HG03135 (cell line): ENCODE measurements around the gene CRKL.
"Not testable (repeated sequence)": the region's sequence is repeated elsewhere in the genome, so short reads cannot be mapped to it uniquely, and the experiment has no call there.

ENCODE experiments used
- ATAC-seq: cut with Tn5 transposase; IDR thresholded peaks from one replicate; pipeline ENCODE4 v1.9.1; 2021; ENCODE audit warnings: mild to moderate bottlenecking, moderate library complexity; ENCODE audit not compliant: unreplicated experiment

Gene CRKL, protein sequence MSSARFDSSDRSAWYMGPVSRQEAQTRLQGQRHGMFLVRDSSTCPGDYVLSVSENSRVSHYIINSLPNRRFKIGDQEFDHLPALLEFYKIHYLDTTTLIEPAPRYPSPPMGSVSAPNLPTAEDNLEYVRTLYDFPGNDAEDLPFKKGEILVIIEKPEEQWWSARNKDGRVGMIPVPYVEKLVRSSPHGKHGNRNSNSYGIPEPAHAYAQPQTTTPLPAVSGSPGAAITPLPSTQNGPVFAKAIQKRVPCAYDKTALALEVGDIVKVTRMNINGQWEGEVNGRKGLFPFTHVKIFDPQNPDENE

DNA sequence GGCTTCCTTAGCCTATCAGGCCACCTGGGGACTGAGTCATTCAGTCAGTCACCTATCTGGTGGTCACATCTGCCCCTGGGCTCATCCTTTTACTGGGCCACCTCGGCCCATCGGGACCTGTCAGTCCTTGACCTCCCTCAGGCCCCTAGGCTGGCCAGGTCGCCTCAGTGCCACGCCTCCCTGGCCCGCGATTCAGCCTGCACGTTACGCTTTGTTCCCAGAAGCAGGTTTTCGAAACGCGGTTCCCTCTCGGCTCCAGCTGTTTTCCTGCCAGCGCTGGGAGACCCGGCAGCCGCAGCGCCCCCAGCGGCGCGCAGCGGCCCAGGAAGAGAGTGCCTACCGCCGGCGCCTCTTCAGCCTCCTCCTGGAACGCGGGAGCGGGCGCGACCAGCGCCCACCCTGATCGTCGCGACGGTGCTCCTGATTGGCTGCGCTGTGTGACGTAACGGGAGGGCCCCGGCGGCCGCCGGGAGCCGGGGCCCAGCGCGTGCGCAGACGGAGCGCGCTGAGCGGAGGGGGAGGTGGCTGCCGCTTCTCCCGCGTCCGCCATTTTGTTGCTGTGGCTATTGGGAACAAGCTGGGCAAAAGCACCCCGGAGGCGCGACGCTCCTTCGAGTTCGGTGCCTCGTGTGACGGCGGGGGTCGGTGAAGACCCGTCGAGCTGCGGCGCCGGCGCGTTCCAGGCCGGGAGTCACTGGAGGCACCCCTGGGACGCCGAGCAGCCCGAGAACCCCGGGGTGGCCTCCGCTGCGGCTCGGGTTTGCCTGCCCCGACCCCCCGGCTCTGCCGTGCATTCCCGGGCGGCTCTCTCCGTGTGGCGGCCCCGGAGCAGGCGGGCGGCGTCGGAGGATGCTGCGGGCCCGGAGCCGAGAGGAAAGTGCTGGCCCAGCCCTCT lies at the start of gene CRKL:
TSS of gene CRKL (plus strand) at position 492 of the 895 bp plus-strand sequence. CDS start 528 bp downstream, outside the sequence.
- ATAC-seq = peak; percentile 88

DNA sequence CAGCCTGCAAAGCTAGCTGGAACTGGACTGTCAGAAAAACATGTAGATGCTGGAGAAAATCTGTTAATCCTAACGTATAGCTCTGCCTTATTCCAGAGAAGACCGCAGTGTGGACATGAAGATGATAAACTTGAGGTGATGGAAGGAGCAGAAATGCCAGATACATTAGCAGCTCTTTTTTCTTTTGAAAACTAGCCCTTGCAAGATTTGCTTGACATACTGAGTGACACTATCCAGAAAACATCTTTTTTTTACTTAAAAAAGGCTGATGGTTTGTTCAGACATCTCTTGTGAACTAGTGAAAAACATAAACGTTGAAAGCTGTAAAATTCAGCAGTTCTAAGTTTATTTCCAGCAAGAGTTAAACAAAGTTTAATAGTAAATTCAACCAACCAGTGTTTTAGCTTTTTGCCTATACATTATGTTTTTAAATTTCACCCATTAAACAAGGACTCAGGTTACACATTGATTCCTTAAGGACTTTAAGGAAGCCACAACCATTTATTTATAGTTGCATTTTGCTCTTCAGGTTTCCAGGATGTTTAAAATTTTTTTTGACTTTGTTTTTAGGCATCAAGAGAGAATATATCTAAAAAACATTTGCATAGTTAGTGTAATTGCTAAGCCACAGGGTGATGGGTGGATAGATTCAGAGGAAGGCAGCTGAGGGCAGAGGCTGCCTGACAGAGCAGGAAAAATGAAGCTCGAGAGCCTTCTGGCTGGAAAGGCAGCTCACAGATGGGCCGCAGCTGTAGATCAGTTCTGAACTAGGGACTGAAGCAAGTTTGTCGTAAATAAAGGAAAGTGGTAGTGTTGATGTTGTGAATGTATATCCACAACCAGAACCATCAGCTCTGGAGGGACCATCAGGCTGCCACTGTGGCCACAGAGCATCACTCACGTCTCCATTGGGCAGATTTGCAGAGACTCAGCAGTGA lies 48.9 kb upstream of the CRKL start:
- ATAC-seq = no peak

- no peak for ATAC-seq
Observed at GRCh38 chr22:20869234-20869633, 48.0 kb upstream of the CRKL start.

DNA sequence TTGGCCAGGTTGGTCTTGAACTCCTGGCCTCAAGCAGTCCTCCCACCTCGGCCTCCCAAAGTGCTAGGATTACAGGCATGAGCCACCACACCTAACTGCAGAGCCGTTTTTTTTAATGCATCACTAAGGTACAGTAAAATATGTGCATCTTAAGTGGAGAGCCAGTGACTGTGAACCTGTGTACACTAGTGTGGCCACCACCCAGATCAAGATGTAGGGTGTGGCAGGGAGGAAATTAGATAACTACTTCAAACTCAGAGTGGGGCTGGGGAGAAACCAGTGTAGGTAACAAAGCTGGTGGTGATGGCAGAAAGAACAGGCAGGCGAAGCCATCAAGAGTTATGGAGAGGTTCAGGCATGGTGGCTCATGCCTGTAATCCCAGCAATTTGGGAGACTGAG lies 44.0 kb upstream of the CRKL start:
- no peak for ATAC-seq

GRCh38 chr22:20875296-20875695 lies 41.9 kb upstream of the CRKL start:
- ATAC-seq = no peak

GRCh38 chr22:20877715-20878114 lies 39.5 kb upstream of the CRKL start:
- ATAC-seq = no peak

DNA sequence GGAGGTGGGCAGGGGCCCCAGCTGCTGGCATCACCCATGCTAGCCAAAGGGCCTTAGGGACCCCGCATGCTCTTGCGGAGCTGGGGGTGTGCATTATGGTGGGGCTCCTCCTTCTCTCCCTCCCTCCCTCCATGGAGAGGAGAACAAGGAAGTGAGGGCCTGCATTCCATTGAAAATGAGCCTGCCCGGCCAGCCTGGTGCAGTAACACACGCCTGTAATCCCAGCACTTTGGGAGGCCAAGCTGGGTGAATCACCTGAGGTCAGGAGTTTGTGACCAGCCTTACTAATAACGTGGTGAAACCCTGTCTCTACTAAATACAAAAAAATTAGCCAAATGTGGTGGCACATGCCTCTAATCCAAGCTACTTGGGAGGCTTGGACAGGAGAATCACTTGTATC lies 36.0 kb upstream of the CRKL start:
- no peak for ATAC-seq

DNA sequence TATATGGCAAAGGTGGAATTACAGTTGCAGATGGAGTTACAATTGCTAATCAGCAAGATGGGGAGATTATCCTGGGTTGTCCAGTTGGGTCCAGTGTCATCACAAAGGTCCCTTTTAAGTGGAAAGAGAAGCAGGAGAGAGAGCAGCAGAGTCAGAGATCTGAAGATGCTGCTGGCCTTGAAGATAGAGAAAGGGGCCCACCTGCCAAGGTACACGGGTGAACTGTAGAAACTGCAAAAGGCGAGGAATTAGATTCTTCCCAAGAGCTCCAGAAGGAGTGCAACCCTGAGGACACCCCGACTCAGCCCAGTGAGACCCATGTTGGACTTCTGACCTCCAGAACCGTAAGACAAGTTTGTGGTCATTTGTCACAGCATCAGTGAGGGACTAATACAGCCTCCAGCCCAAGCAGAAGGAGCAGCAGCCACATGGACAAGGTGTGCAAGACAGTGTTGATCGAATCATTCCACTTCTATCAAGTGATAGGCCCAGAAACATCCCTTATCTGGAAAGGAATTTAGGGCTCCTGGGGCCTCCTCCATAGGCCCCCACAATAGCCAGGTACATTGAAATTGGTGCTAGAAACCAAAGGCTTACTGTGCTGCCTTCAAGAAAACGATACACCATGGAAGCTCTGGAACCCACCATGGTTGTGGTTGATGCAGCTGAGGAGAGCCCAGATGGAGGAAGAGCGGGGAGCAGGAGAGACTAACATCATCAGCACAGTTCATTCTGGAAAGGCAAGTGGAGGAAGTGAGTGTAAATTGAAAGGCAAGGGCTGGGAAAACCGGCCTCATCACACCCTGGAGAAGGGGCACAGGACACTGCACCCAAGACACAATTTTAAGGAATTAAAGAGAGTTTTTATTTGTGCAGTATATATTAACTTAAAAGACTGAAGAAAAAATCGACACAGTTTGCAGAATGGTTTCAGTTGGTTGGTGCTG lies 35.1 kb upstream of the CRKL start:
- ATAC-seq = no peak

DNA sequence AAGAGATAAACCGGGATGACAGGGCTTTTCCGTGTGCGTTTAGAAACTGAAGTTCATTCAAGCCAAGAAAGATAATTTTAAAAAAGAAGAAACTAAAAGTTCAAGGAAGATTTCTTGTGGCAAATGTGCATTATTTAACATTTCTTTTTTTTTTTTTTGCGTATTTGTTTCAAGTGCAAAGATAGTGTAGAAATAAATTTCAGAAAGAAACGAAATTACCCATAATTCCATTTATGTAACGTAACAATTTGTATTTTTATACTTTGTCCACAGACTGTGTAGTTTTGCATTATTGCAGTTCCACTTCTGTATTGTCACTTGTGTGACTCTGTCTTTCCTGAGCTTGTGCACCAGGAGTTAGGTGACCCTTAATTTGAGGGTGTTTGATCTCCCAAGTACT lies 34.4 kb upstream of the CRKL start:
- ATAC-seq = no peak

GRCh38 chr22:20884454-20884853 lies 32.8 kb upstream of the CRKL start:
- ATAC-seq = no peak

- ATAC-seq = no peak
Observed at GRCh38 chr22:20885017-20885556, 32.1 kb upstream of the CRKL start.

- ATAC-seq = no peak
Observed at GRCh38 chr22:20885557-20886323, 31.5 kb upstream of the CRKL start.

DNA sequence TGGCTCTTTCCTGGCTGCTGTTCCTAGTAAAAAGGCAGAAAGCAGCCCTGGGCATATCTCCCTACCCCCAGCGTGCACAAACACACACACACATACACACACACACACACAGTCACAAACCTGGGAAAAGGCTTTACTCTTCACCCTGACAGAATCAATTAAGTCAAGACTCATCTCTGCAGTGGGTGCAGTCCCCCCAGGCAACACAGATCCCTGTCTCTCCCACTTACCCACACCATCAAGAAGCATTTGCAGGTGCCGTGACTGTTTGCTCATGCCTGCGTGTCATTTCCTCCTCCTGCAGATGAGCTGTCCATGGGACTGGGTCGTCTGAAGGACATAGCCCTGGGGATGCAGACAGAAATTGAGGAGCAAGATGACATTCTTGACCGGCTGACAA lies 29.8 kb upstream of the CRKL start:
- no peak for ATAC-seq

DNA sequence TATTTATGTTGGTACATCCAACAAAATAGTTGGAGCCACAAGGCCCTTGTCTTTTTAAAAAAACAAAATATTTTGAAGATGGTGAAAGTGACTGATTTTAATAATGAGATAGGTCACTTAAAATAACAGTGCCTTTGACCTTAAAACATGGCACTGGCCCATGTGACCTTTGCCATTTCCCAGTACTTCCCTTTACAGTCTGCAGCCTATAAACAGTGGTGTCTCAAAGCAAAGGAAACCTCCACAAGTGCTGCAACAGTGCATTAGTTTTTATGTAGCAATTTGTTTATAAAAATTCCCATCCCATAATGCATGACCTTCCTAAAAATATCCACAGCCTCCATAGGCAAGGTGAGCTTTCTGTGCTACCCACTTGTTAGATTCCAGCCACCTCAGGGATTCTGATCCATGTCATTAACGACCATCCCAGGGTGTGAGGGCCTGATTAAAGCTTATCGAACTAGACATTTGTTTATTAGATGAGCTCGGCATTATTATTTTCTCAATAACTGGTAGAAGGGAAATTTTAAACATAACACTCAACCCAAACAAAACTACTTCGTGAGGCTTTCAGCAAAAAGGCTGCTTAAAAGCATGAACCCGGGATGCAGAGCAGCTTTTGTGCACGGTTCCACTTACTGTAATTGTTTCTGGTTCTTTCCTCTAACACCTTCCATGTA lies 28.0 kb upstream of the CRKL start:
- no peak for ATAC-seq

GRCh38 chr22:20889904-20890540 lies 27.2 kb upstream of the CRKL start:
- ATAC-seq = no peak

DNA sequence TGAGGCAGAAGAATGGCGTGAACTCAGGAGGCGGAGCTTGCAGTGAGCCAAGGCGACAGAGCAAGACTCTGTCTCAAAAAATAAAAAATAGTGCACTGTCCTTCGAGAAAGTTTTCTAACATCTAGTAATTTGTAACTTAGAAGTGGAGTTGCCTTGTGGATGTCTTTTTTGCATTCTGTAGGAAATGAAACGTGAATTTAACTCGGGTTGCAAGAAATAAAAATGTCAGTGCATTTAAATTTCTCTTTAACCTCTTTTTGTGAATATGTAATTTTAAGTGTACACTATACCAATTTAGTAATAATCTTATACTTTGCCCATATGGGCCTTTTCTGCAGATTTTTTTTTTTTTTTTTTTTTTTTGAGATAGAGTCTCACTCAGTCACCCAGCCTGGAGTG lies 26.2 kb upstream of the CRKL start:
- no peak for ATAC-seq

GRCh38 chr22:20897737-20898136 lies 19.5 kb upstream of the CRKL start:
- ATAC-seq = not testable (repeated sequence)
